GM19438 (cell line): ENCODE measurements around the gene INHA.

Experiments
- ATAC-seq: cut with Tn5 transposase; IDR thresholded peaks from one replicate; pipeline ENCODE4 v1.9.1; 2021; ENCODE audit warnings: low read depth; ENCODE audit not compliant: unreplicated experiment

Gene INHA, protein sequence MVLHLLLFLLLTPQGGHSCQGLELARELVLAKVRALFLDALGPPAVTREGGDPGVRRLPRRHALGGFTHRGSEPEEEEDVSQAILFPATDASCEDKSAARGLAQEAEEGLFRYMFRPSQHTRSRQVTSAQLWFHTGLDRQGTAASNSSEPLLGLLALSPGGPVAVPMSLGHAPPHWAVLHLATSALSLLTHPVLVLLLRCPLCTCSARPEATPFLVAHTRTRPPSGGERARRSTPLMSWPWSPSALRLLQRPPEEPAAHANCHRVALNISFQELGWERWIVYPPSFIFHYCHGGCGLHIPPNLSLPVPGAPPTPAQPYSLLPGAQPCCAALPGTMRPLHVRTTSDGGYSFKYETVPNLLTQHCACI

DNA sequence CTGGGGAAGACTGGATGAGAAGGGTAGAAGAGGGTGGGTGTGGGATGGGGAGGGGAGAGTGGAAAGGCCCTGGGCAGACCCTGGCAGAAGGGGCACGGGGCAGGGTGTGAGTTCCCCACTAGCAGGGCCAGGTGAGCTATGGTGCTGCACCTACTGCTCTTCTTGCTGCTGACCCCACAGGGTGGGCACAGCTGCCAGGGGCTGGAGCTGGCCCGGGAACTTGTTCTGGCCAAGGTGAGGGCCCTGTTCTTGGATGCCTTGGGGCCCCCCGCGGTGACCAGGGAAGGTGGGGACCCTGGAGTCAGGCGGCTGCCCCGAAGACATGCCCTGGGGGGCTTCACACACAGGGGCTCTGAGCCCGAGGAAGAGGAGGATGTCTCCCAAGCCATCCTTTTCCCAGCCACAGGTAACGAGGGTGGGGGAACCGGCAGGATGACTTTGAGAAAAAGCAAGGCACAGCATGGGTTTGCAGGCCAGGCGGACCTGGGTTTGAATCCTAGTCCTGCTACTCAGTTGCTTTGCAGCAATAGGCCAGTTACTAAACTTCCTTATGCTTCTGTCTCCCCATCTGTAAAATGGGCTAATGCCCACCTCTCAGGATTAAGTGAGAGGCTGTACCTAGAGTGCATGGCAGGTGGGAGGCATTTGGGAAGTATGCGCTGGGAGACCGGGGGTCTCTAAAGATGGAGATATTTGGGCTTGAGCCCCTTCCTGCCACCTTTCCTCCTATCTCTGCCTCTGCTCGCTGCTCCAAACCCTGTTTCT is at the start of gene INHA:
INHA (plus strand) TSS at position 74 of the 765 bp plus-strand sequence; CDS start at position 139, 65 bp downstream.
- ATAC-seq, result no peak

DNA sequence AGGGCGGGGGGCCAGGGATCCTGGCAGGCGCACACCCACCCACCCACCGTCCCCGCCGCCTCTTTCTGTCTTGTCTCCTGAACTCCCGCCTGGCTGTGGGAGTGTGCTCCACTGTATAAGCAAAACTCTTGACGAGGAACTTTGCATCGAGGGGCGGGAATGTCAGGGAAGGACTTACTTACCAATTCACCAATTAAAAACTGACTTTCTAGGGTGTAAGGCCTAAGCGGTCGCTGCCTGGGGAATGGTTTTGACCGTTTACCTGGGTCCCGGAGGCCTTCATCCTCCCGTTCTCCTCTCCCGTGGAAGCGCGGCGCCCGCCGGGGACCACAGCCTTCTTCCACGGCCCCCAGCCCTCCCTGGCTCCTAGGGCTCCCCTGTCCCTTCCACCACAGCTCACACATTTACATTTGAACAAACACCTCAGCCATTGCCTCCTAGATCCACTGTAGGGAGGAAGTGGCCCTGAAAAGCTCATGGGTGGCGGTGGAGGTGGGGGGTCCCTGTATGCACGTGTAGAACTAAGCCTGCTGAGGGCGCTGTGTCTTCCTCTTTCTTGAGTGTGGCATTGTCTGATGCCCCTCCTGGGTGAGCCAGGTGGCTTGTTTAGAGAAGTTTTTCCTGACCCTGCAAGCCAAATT is 49.0 kb upstream of the INHA start:
- ATAC-seq, result no peak

DNA sequence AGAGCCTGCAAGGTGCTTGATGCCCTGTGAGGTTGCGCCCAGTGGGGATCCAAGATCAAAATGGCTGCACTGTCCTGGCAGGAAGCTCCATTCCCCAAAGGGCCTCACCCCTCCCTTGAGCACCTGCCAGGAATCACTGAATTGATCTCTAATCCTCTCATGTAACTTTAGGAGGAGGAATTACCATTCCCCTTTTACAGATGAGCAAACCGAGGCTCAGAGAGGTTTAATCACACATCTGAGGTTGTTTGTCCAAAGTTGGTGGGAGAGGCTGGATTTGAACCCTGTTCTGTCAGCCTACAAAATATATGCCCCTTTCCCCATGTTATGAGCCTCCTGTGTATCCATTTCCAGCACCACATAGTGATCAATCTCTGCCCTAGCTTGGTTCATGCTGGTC is 47.3 kb upstream of the INHA start:
- ATAC-seq, result no peak

DNA sequence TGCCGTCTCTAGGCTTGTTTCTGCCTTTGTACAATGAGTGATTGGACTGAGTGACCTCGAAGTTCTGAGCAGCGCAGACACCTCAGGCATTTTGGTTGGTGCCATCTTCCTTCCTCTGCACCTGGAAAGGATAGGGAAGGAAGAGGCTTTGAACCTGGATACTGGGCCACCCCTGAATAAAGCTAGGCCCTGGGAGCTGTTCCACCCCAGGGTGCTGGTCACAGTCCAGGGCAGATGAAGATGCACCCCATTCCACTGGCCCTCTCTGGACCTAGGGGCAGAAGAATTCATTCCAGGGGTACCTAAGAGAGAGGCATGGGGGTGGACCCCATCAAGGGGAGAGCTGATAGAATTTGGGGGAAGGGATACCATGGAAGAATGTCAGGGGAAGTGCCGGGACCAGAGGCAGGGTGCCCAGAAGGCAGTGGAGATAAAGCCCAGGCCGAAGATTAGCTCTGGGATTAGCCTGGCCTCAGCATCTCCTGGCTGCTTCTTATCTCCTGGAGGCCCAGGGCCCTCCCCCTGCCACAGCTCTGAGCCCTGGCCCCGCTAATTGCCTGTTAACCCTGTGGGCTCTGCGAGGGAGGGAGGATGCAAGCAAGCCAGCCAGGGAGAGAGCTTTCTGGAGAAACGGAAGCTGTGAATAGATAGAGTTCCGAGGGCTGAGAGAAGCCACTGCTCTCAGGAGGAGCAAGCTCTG is 46.4 kb upstream of the INHA start:
- ATAC-seq, result no peak

DNA sequence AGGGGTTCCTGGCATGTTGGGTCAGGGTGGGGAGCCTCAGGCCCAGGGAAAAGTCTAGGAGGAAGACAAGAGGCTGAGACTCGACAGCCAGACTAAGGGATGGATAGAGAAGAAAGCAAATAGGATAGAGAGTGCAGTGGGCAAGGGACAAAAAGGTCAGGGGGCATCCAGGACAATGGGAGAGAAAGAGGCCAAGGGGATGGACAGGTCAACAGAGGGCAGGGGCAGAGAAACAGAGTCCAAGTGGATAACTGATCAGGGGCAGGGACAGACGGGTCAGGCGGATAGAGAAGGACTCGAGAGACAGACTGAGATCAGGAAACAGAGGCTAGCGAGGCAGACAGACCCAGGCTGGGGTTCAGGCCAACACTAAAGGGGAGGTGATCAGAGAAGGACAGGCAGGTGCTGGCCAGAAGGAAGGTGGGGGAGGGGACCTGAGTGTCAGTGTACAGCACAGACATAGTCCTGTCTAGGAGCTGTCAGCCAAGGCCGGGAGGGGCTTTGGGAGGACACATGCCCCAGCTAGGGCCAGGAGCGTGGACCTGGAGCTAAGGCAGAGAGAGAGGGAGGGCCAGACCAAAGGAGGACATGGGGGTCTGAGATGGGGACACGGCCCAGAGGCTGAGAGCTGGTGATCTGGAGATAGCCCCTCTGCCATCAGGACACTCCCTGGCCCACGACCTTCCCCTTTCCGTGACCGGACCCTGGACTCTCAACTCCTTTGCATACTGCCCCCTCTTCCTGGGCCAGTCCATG is 45.6 kb upstream of the INHA start:
- ATAC-seq, result no peak

DNA sequence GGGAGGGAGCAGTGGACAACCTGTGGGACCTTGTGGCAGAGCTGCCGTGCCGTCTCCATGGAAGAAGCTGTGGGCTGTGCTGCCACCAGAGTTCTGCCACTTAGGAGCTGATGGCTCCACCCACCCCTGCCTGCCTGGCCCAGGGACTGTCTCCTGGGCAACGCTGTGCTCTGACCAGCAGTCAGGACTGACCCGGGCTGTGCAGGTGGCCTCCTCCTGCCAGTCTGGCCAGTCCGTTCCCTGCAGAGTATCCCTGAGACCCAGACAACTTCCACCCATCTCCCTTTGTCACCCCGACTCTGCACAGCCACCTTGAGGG is 45.1 kb upstream of the INHA start:
- no peak for ATAC-seq

DNA sequence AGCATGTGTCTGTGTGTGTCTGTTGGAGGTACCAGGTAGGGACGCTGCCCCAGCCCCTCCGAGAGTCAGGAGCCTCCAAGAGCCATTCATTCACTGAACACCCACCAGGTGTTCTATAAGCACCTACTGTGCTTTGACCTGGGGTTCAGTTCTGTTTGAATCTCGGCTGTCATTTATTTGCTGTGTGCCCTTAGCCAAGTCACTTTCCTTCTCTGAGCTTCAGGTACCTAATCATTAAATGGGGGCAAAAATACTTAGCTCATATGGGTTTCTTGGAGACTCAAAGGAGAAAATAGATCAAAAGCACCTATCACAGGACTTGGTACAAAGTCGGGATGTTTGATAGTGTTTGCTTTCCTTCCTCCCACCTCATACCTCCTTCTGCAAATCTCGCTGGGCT is 44.6 kb upstream of the INHA start:
- no peak for ATAC-seq

DNA sequence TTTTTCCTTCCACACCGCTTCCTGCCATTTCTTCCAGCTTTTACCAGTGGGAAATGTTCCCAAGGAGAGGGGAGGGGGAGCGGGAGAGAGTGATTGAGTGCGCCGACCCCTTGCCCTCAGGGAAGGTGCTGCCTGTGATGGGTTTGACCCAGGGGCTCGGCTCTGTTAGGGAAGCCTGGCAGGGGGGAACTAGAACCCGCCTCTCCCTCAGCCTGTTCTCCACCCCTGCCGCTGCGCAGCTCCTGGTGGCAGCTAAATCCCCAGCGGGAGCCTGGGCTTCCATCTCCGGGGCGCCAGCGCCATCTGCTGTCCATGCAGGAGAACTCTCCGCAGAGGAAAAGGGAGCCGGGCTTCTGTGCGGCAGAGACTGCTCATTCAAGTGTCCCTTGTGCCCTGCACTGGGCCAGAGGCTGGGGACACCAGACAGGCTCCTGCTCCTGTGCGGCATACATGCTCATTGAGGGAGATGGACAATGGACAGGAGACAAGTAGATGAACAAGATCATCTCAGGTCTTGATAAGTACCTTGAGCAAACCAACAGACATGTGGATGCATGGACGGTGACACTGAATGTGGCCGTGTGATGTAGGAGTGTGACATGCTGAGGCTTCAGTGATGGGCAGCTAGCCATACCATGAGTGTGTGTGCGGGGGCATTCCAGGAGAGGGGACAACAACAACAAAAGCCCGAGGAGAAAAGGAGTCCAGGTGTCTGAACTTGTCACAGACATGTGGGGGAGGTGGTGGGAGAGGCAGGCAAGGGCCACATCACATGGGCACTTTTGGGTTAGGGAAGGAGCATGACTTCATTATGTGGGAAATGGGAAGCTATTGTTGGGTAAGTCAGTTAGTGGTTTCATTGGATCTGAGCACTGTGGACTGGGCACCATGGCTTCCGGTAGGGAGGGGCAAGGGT is 41.8 kb upstream of the INHA start:
- ATAC-seq, result peak; percentile 93

DNA sequence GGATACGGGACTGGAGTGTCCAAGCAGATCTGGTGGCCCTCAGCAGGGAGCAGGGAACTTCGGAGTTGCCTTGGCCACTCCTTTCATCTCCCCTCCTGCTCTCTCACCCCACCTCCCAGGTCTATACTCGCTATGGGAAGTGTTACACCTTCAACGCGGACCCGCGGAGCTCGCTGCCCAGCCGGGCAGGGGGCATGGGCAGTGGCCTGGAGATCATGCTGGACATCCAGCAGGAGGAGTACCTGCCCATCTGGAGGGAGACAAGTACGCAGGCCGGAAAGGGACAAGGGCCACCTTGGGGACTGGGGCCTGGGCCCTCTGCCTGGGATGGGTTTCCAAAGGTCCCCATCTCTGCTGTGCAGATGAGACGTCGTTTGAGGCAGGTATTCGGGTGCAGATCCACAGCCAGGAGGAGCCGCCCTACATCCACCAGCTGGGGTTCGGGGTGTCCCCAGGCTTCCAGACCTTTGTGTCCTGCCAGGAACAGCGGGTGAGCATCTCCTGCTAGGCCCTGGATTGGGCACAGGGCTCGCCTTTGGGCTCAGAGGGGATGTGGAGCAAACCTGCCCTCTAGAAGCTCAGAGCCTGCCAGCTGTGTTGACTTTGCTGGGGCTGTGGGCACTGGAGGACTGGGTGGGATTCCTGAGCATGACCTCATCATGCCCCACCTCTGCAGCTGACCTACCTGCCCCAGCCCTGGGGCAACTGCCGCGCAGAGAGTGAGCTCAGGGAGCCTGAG is 40.3 kb upstream of the INHA start:
- ATAC-seq, result no peak

DNA sequence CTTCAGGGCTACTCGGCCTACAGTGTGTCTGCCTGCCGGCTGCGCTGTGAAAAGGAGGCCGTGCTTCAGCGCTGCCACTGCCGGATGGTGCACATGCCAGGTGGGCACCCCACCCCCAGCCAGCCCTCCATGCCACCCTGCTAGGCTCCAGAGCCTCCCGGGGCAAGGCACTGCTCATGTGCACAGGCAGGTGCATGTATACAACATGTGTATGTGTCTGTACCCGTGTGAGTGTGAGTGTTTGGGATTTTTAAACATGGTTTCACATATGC is 39.8 kb upstream of the INHA start:
- no peak for ATAC-seq

DNA sequence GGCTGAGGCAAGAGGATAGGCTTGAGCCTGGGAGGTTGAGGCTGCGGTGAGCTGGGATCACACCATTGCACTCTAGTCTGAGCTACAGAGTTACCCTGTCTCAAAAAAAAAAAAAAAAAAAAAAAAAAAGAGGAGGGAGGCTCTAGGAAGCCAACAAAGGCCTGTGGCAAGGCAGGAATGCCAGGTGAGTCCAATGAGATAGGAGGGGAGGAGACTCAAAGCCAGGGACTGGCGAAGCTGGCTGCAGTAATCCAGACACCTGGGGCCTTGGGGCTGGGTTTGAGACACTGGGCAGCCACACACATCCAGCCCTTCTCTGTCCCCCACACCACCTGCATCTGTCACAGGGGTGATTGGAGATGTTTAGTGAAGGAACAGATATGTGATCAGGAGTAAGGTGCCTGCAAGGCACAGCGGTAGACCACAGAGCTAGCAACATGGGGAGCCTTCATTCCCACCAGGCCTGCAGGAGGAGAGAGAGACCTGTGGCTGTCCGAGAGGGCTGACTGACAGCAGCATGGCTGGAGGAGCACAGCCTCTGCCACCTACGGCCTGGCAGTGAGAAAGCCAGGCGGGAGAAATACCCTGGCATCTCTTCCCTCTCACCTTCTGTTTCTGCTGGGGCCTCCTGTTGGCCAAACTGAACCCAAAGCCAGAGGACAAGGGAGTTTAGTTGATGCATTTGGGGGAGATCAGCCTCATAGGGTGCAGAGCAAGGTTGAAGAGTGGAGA is 38.0 kb upstream of the INHA start:
- no peak for ATAC-seq

DNA sequence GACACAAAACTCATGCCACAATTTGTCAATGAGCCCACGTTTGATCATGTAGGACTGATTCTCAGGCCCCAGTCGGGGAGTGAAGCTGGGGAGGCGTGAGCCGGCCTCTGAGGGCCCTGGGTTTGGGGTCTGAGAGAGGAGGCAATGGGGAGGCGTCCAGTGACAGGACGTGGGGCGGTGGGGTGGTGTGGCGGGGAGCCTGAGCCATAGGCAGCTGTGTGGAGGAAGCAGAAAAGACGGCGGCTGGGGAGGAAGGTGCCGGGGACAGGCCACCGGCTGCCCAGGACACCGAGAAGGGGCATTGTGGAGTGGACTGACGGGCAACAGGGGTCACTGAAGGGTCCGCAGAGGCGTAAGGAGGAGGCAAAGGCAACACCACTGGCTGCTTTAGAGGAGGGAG is 35.7 kb upstream of the INHA start:
- no peak for ATAC-seq

DNA sequence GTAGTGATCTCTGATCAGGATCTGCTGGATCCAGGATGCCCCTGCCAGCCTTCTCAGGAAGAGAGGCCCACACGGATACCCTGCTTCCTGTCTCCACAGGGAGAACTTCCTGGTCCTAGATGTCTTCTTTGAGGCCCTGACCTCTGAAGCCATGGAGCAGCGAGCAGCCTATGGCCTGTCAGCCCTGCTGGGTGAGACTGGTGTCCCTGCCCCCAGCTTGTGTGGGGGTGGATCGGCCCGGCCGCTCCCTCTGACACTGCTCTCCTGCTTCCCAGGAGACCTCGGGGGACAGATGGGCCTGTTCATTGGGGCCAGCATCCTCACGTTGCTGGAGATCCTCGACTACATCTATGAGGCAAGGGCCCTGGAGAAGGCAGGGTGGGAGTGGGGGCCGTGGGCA is 35.1 kb upstream of the INHA start:
- ATAC-seq, result no peak

DNA sequence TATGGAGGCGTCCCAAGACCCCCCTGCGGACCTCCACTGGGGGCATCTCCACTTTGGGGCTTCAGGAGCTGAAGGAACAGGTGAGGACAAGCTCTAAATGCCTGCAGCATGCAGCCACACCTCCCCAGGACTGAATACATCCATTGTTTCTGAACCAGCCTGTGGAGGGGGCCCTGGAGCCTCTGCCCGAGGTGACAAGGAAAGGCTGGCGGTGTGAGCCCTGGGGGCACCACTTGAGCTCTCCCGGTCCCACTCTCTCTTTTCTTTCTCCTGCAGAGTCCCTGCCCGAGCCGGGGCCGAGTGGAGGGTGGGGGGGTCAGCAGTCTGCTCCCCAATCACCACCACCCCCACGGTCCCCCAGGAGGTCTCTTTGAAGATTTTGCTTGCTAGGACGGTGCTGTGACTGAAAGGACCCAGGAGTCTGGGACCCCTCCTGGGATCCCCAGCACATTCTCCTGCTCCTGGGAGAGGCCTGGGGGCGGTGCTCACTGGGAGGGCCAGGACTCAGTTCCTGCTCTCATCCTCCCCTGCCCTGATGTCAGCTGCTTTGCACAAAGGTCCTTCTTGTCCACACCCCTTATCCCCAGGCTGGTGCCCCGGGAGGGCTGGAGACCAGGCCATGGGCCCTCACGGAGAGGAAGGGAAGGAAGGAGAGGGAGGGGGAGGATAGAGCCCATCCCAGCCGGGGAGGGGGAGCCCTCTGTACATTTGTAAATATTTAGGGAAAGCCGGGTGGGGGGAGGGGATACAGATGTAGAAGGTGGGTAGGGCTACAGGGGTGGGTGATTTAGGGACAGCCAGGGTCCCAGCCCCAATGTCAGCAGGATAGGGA is 34.2 kb upstream of the INHA start:
- no peak for ATAC-seq

DNA sequence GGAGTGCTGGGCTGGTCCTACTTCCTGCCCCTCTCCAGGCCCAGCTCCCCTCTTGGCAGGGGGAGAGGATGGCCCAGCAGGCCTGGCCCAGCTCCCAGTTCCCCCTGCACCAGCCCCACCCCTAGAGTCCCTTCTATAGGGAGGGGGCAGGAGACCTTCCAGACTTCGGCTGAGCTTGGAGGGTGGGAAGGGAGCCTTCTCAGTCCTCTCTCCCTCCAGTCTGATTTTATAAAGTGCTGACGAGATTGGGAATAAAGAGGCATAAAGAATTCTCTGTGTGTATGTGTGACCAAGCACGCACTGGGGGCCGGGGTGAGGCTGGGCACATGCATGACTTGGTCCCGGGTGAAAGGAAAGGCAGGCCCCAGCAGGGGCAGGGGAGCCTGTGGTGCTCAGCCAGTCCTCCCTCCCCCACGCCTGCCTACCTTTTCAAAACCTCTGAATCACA is 33.6 kb upstream of the INHA start:
- ATAC-seq, result no peak

DNA sequence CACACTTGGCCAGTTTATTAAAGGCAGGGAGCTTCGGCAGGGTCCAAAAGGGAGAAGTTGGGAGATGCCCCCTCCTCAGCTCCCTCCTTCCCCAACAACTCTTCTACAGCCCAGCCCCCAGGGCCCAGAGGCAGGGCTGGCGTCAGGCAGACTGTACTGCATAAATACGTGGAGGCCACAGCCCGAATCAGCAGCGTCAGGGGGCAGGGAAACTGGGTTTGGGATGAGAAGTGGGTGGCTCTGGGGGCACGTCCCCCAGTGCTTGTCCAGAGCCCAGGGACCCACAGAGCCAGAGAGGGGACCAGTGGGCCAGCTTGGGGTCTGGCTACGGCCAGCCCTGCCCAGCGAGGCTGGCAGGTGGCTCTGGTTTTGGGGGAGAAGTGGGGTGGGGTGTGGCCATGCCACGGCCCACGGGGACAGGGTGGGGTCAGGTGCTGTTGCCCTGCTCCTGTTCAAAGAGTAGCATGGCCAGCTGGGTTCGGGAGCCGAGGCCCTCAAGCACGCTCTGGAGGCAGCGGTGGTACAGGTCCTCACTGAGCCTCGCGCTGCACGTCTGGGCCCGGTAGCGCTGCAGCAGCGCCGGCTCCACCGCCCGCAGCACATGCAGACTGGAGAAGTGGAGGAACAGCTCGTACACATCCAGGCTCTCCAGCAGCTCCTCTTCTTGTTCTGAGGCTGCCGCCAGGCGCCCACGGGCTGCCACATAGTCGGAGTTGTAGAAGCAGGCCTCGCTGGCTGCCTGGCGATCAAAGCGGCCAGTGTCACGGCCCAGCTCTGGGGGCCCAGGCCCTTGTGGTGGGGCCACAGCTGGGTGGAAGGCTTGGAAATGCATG is 32.9 kb upstream of the INHA start:
- ATAC-seq, result no peak
